AG04449 (cell line): ENCODE measurements around the gene KRT86.

Experiments
- CTCF ChIA-PET: fragments of 350-600 bp; formaldehyde crosslinking; extraction: SDS; loops from one replicate; lab custom pipeline; 2021; ENCODE audit warnings: antibody characterized with exemption; lab: Yijun Ruan, JAX
- POLR2A ChIA-PET: fragments of 400-600, 350-600 bp; formaldehyde crosslinking; extraction: SDS; loops from one replicate; lab custom pipeline; 2020; ENCODE audit warnings: antibody characterized with exemption, inconsistent platforms; lab: Yijun Ruan, JAX
- DNase-seq: peaks from one replicate; pipeline ENCODE4 v3.0.0-alpha.2; 2010; ENCODE audit warnings: low read depth, low spot score
- H3K4me3 ChIP-seq: 2 replicates; pipeline ENCODE4 v1.5.1; 2011; ENCODE audit warnings: low read depth, mild to moderate bottlenecking, control low read depth, low read length
- CTCF ChIP-seq: IDR thresholded peaks from one replicate; pipeline ENCODE4 v1.5.1; 2011; ENCODE audit warnings: mild to moderate bottlenecking, moderate library complexity, low read length, control low read depth, inconsistent platforms; ENCODE audit not compliant: insufficient read depth; ENCODE audit errors: missing control alignments

Gene KRT86

GRCh38 chr12:52356762-52357580, 82.5 kb downstream of the KRT86 start:
- POLR2A ChIA-PET: no interaction called here
- no peak for DNase-seq
- no peak for TF ChIP-seq CTCF
- H3K4me3 ChIP-seq: no peak overlapping the region
- CTCF ChIA-PET: no interaction called here
